K562 (cell line): ENCODE results near the gene WFDC1. TPM values are rescaled to one million over a fixed set of nuclear protein-coding genes. Genes with fewer than 3 reads are reported as not detected.
A peak's percentile ranks its signal among the peaks of the same experiment; 100 is the strongest.

Source experiments
- ATAC-seq: fragments of 200-7000 bp; cut with Tn5 transposase; 3 replicates; pipeline ENCODE4 v1.9.1; 2020; ENCODE audit warnings: moderate library complexity
- BruUV-seq: library from RNA; stranded (reverse); fragments of 400-500 nt; replicated peaks from 2 replicates; lab custom pipeline; 2021; lab: Mats Ljungman, UMichigan
- CTCF ChIA-PET: fragments of 300-600 bp; formaldehyde crosslinking; extraction: SDS; loops from one replicate; lab custom pipeline; 2021; ENCODE audit warnings: low intra/inter-chr PET ratio; lab: Yijun Ruan, JAX
- POLR2A ChIA-PET: fragments of 300-600, 350-650 bp; sonication (Branson Sonifier 250); formaldehyde crosslinking; extraction: SDS; loops from one replicate; lab custom pipeline; 2021; ENCODE audit warnings: antibody characterized with exemption, inconsistent platforms; lab: Yijun Ruan, JAX
- DNase-seq, 4 experiments: peaks; one replicate each; pipeline versions ENCODE4 v3.0.0 to v3.0.0-alpha.2; 2011 to 2018; ENCODE audit warnings: low spot score in 3 of 4, mixed read lengths in 3 of 4; ENCODE audit errors: extremely low read depth in 1 of 4
- FAIRE-seq: peaks from 2 replicates; lab custom pipeline; 2011; peaks lifted over from hg19 to GRCh38; lab: Jason Lieb, UNC
- H2AFZ ChIP-seq: 2 replicates; pipeline ENCODE4 v1.6.0; 2011; ENCODE audit warnings: low read depth, low read length, control low read depth, inconsistent platforms
- H3K27ac ChIP-seq: fragments of 200-600 bp; 3 replicates; pipeline ENCODE4 v1.8.0; 2011; ENCODE audit warnings: low read depth, mild to moderate bottlenecking, control low read depth, inconsistent platforms, low read length, moderate library complexity, mixed read lengths; ENCODE audit errors: extremely low read depth
- H3K27me3 ChIP-seq, 2 experiments: fragments of 300-600 bp in 1 of 2; 2 replicates in 1 of 2; 3 replicates in 1 of 2; pipeline versions ENCODE4 v1.6.0 to v1.8.0; 2011; ENCODE audit warnings: inconsistent platforms in 2 of 2, low read length in 2 of 2, mild to moderate bottlenecking in 1 of 2, mixed read lengths in 1 of 2, moderate library complexity in 1 of 2; ENCODE audit not compliant: control insufficient read depth in 2 of 2, insufficient read depth in 2 of 2
- H3K36me3 ChIP-seq: fragments of 300-600 bp; 3 replicates; pipeline ENCODE4 v1.8.0; 2011; ENCODE audit warnings: mild to moderate bottlenecking, low read length, inconsistent platforms; ENCODE audit not compliant: control insufficient read depth, insufficient read depth
- H3K4me1 ChIP-seq, 2 experiments: fragments of 200-600 bp in 1 of 2; replicated peaks in 1 of 2; 2 replicates in 1 of 2; 3 replicates in 1 of 2; pipeline versions ENCODE4 v1.5.1 to v1.8.0; 2011; ENCODE audit warnings: inconsistent platforms in 2 of 2, low read length in 2 of 2, mild to moderate bottlenecking in 1 of 2, mixed read lengths in 1 of 2, moderate library complexity in 1 of 2; ENCODE audit not compliant: control insufficient read depth in 2 of 2, insufficient read depth in 2 of 2
- H3K4me2 ChIP-seq: 2 replicates; pipeline ENCODE4 v1.6.1; 2011; ENCODE audit warnings: low read length, control low read depth, inconsistent platforms, mixed read lengths; ENCODE audit not compliant: insufficient read depth
- H3K4me3 ChIP-seq: fragments of 200-600 bp; sonication (generic), shearing (Covaris generic); 2 replicates; pipeline ENCODE4 v1.5.1; 2016; ENCODE audit warnings: control low read depth, inconsistent platforms
- H3K79me2 ChIP-seq: fragments of 200-600 bp; 3 replicates; pipeline ENCODE4 v1.8.0; 2011; ENCODE audit warnings: low read length, inconsistent platforms; ENCODE audit not compliant: control insufficient read depth, insufficient read depth
- H3K9ac ChIP-seq, 2 experiments: 2 replicates each; pipeline versions ENCODE4 v1.6.0 to v1.6.1; 2011; ENCODE audit warnings: low read depth in 2 of 2, low read length in 2 of 2, control low read depth in 1 of 2, inconsistent platforms in 1 of 2, mild to moderate bottlenecking in 1 of 2, mixed read lengths in 1 of 2; ENCODE audit not compliant: insufficient read depth in 1 of 2
- H3K9me1 ChIP-seq: one replicate; pipeline ENCODE4 v1.6.0; 2011; ENCODE audit warnings: inconsistent platforms, mild to moderate bottlenecking, low read length, moderate library complexity; ENCODE audit not compliant: control insufficient read depth, insufficient read depth
- H3K9me3 ChIP-seq: replicated peaks from 2 replicates; pipeline ENCODE4 v1.5.1; 2011; ENCODE audit warnings: low read depth, low read length, inconsistent platforms; ENCODE audit not compliant: control insufficient read depth, insufficient read depth
- H4K20me1 ChIP-seq: replicated peaks from 2 replicates; pipeline ENCODE4 v1.6.1; 2011; ENCODE audit warnings: low read length, inconsistent platforms, mixed read lengths; ENCODE audit not compliant: control insufficient read depth, insufficient read depth
- ATF7 ChIP-seq: fragments of 450-650 bp; IDR thresholded peaks from 2 replicates; pipeline ENCODE4 v1.7.1; 2014; ENCODE audit warnings: mild to moderate bottlenecking, moderate library complexity
- CTCFL ChIP-seq: IDR thresholded peaks from 2 replicates; pipeline ENCODE4 v1.6.1; 2011; ENCODE audit warnings: borderline replicate concordance, low read depth, mild to moderate bottlenecking, moderate library complexity, low read length; ENCODE audit not compliant: insufficient read depth, poor library complexity, severe bottlenecking
- CXXC5 ChIP-seq: fragments of 250-450 bp; sonication (Bioruptor Pico); IDR thresholded peaks from 2 replicates; pipeline ENCODE4 v1.8.0; 2022; ENCODE audit warnings: inconsistent platforms, mild to moderate bottlenecking, moderate library complexity
- EP300 ChIP-seq: IDR thresholded peaks from 2 replicates; pipeline ENCODE4 v1.6.1; 2012; ENCODE audit warnings: low read length, improper control_type of control experiment
- HDAC1 ChIP-seq, 2 experiments: fragments of 450-650 bp; IDR thresholded peaks; 2 replicates each; pipeline ENCODE4 v1.6.1; 2016 to 2017; ENCODE audit warnings: inconsistent platforms in 1 of 2, mild to moderate bottlenecking in 1 of 2, moderate library complexity in 1 of 2
- PKNOX1 ChIP-seq: fragments of 450-650 bp; IDR thresholded peaks from 2 replicates; pipeline ENCODE4 v1.6.1; 2016
- RAD21 ChIP-seq, 2 experiments: fragments of 250-450 bp in 1 of 2; fragments of 450-650 bp in 1 of 2; sonication (Bioruptor Pico) in 1 of 2; formaldehyde crosslinking in 1 of 2; IDR thresholded peaks in 1 of 2; conservative IDR thresholded peaks in 1 of 2; 2 replicates each; pipeline versions ENCODE4 v1.4.0 to v1.8.0; 2020 to 2022; ENCODE audit warnings: mild to moderate bottlenecking in 2 of 2, moderate library complexity in 1 of 2
- SMC3 ChIP-seq: conservative IDR thresholded peaks from 2 replicates; pipeline ENCODE4 v1.6.1; 2011; ENCODE audit warnings: low read depth, low read length, improper control_type of control experiment; ENCODE audit not compliant: insufficient read depth
- TAL1 ChIP-seq: fragments of 450-650 bp; IDR thresholded peaks from 2 replicates; pipeline ENCODE4 v1.6.1; 2016; ENCODE audit warnings: mild to moderate bottlenecking
- ZNF12 ChIP-seq: sonication (generic); formaldehyde crosslinking; IDR thresholded peaks from 2 replicates; pipeline ENCODE4 v1.4.0; 2020; ENCODE audit warnings: mild to moderate bottlenecking, missing genetic modification reagents
- ZNF707 ChIP-seq: fragments of 250-450 bp; sonication (Bioruptor Pico); conservative IDR thresholded peaks from 2 replicates; pipeline ENCODE4 v1.8.0; 2022; ENCODE audit warnings: inconsistent platforms, mild to moderate bottlenecking, moderate library complexity
- WGBS: fragments of 100-300 bp; shearing (Covaris generic); methylation state at CpG from one replicate; pipeline ENCODE4 v1.1.6; 2016; ENCODE audit warnings: low coverage, mixed read lengths; ENCODE audit not compliant: insufficient coverage; ENCODE audit errors: missing lambda C conversion rate; 5-methylcytosine and 5-hydroxymethylcytosine counted together
- in situ Hi-C: fragments of 300-500 bp; cut with MboI; formaldehyde crosslinking; loops from 4 replicates; pipeline ENCODE4 v1.15.0; 2018; ENCODE audit warnings: inconsistent platforms, mixed read lengths
- intact Hi-C: fragments of 100-400 bp; cut with micrococcal nuclease; formaldehyde crosslinking; loops from 2 replicates; pipeline ENCODE4 v1.14.2; 2022
- polyA plus RNA-seq, 8 experiments: library from polyadenylated mRNA; depleted of rRNA in 4 of 8; stranded (reverse) in 5 of 8; unstranded in 3 of 8; fragments of >200 nt; fragmentation: Nextera tagmentation in 2 of 8; fragmentation: Illumina TruSeq in 1 of 8; extraction: Ambion mirVana in 2 of 8; extraction: Trizol in 1 of 8; gene quantifications; 2 replicates each; pipeline versions ENCODE4 v1.2.1 to v1.2.3, GENCODE V29; 2011 to 2014; ENCODE audit warnings: inconsistent platforms in 1 of 8, missing spikeins in 1 of 8
- total RNA-seq, 7 experiments: library from RNA; depleted of rRNA in 6 of 7; stranded (reverse); fragments of >200 nt in 6 of 7; fragmentation: Illumina TruSeq in 2 of 7; extraction: Trizol in 2 of 7; gene quantifications; 2 replicates each; pipeline versions ENCODE4 v1.2.1 to v1.2.3, GENCODE V29; 2011 to 2021; ENCODE audit warnings: low replicate concordance in 1 of 7

Gene WFDC1
- total and polyA plus RNA-seq, 9 of the 15 experiments (the other 6 are each of a cell fraction or from before 2014, with no cell fraction given): not detected

- TF ChIP-seq CXXC5 (CRISPR knock-in tag) (peak; percentile 56), EP300 (peak; percentile 43; the same call in 1 of the 2 replicates), TAL1 (peak; percentile 74), ZNF12 (CRISPR knock-in tag) (no peak), HDAC1 (IDR thresholded peaks at IDR 0.05) (peak in 1 of 2 experiments; percentile 72; a peak in 2 of 4 replicates), ATF7 (peak; percentile 27; the same call in 1 of the 2 replicates), PKNOX1 (peak; percentile 57)
Measured at GRCh38 chr16:84307209-84307954, 12.7 kb downstream of the WFDC1 start (continued).

GRCh38 chr16:84308120-84308519 is 13.4 kb downstream of the WFDC1 start:
- H2AFZ ChIP-seq: no peak overlapping the region
- ChIA-PET POLR2A (interaction anchor here (0.9 to 1.1 kb wide), 3 partner anchors 9 to 42 kb away, joined by 3 to 4 read pairs (median 3); no protein-coding TSS in a partner anchor), CTCF (interaction anchor here (0.6 kb wide), 1 partner anchor 170 kb away, joined by 3 read pairs; no protein-coding TSS in a partner anchor)
- no peak overlapping the region for H3K4me2 ChIP-seq
- DNase-seq: peak; percentile 49 to 60 (median 54)
- no TSS peak for BruUV-seq
- no peaks in the 10 kb centered on the region for H3K9me3 ChIP-seq
- in situ Hi-C loops: no loop called here
- H3K4me3 ChIP-seq: no peak overlapping the region
- intact Hi-C loops: no loop called here
- H3K79me2 ChIP-seq: no peaks in the 10 kb centered on the region
- peak; percentile 87 for ATAC-seq
- H3K4me1 ChIP-seq: peaks cover 0 to 9% of the 10 kb centered on the region in 2 experiments; a peak in 1 of 5 replicates
- FAIRE-seq: peak; percentile 67
- no peak overlapping the region for H3K27ac ChIP-seq
- no peaks in the 10 kb centered on the region for H3K9me1 ChIP-seq
- no peak overlapping the region for H3K9ac ChIP-seq
- peaks cover 31 to 70% of the 10 kb centered on the region in 2 experiments for H3K27me3 ChIP-seq
- WGBS: 7% methylated on average over 11 of the region's 11 CpGs
- peaks cover 13% of the 10 kb centered on the region; the same call in 1 of the 2 replicates for H4K20me1 ChIP-seq
- H3K36me3 ChIP-seq: no peaks in the 10 kb centered on the region
- peak; percentile 45; the same call in 1 of the 2 replicates for TF ChIP-seq SMC3
- TF ChIP-seq ZNF707 (CRISPR knock-in tag): no peak
- peak in 1 of 2 experiments; percentile 61; a peak in 2 of 4 replicates for TF ChIP-seq RAD21 (CRISPR knock-in tag; conservative IDR thresholded peaks at IDR 0.05 in 1 of 2, IDR thresholded peaks at IDR 0.05 in 1 of 2)
- TF ChIP-seq CTCFL: peak; percentile 82
